Stimulated activated CD4-positive, alpha-beta T cell treated with anti-CD3 and anti-CD28 coated beads, Interleukin-4, amount 100 ng/mL, for 1 hour (primary cell): ENCODE data around the gene FUT4.
"Not testable (repeated sequence)": the region's sequence is repeated elsewhere in the genome, so short reads cannot be mapped to it uniquely, and the experiment has no call there.

Source experiments
- DNase-seq: peaks from one replicate; pipeline ENCODE4 v3.0.0-alpha.2; 2020

FUT4 gene

DNA sequence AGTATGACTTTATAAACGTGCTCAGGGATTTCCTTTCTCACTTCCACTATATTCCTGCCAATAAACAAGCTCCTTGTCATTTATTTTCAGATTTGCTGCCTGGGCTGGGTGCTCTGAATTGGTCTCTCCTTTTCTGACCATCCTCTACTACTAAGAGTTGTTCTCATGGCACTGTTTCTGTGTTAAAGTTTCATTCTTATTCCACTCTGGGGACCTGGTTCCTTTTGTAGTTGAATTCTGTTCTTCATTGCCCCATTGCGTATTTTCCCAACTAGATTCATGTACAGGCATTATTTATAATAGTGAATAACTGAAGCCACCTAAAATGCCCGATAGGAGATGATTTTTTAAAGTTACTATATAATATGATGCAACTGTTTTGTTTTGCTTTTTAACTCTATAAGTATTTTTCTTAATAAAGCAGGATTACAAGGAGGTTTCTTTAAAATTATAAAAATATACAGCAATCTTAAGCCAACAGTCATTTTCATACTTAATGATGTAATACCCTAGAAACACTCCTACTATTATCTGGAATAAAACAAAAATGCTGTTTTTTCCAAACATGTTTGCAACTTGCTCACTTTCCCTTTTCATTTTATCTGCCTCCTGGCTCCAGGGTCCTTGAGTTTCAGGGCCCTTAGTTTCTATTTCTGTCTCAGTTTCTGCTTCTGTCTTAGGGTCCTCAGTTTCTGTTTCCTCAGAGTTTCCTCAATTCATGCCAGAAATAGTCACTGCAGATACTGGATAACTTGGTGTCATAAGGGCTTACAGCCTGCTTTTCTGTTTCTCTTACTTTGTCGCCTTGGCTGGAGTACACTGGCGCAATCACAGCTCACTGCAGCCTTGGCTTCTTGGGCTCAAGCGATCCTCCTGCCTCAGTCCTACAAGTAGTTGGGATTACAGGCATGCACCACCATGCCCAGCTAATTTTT lies 9.8 kb upstream of the FUT4 start:
- DNase-seq = no peak

DNA sequence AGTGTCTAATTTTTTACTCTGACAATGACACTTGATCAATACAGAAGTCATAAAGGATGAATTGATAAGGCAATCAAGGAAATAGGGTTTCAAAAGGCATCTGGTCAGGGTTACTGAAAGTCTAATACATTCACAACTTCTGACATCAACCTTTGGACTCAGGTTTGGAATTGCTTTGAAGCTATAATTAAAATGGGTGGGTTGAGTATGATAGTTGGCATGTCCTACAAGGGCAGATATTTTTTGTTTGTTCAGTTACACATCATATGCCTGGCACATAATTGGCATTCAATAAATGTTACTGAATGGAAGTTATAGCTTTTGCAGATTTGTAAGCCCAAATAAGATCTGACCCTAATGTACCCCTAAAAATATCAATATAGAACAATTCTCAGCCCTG lies 7.3 kb upstream of the FUT4 start:
- DNase-seq = no peak

DNA sequence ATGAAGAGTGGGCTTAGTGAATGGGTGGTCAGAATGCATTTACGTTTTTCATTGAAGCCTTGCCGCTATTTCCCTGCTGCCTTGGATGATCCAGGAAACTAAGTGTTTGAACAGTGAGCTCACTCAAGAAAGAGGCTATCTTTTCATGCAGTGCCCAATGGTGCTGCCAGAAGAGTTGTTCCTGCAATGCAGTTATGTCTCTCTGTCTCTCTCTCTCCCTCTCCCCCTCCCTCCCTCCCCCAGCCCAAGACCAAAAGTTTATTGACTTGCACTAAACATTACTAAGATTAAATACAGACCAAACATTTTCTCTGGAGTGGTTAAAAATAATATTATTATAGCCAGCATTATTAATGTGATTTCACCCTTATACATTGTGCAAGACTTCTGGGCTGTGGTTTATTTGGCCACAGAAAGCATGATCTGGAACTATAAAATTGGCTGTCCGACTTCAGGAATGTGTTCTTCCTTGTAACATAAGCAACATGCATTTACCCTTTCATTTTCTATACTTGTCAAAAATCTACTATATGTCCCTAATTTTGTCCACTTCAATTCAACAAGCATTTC lies 6.6 kb upstream of the FUT4 start:
- DNase-seq = no peak

DNA sequence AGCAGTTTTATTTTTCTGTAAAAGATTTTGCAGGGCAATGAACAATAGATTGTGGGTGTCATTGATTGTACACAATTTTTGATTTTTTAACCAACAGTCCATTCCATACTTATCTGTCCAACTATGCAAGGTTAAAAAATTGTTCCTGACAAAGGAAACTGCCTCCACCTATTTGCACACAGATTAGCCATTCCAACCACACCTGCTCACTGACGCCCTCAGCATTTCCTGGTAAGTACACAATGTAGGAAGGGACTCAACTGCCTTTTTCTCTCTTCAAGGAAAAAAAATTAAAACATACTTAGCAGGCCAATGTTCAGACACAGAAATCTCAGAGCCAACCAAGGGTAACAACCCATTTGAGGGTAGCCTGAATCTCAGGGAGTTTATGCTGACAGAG lies 4.3 kb upstream of the FUT4 start:
- DNase-seq = no peak

DNA sequence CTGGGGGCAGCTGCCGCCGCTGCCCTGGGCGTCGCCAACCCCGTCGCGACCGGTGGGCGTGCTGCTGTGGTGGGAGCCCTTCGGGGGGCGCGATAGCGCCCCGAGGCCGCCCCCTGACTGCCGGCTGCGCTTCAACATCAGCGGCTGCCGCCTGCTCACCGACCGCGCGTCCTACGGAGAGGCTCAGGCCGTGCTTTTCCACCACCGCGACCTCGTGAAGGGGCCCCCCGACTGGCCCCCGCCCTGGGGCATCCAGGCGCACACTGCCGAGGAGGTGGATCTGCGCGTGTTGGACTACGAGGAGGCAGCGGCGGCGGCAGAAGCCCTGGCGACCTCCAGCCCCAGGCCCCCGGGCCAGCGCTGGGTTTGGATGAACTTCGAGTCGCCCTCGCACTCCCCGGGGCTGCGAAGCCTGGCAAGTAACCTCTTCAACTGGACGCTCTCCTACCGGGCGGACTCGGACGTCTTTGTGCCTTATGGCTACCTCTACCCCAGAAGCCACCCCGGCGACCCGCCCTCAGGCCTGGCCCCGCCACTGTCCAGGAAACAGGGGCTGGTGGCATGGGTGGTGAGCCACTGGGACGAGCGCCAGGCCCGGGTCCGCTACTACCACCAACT lies 1.0 kb downstream of the FUT4 start:
- no peak for DNase-seq

DNA sequence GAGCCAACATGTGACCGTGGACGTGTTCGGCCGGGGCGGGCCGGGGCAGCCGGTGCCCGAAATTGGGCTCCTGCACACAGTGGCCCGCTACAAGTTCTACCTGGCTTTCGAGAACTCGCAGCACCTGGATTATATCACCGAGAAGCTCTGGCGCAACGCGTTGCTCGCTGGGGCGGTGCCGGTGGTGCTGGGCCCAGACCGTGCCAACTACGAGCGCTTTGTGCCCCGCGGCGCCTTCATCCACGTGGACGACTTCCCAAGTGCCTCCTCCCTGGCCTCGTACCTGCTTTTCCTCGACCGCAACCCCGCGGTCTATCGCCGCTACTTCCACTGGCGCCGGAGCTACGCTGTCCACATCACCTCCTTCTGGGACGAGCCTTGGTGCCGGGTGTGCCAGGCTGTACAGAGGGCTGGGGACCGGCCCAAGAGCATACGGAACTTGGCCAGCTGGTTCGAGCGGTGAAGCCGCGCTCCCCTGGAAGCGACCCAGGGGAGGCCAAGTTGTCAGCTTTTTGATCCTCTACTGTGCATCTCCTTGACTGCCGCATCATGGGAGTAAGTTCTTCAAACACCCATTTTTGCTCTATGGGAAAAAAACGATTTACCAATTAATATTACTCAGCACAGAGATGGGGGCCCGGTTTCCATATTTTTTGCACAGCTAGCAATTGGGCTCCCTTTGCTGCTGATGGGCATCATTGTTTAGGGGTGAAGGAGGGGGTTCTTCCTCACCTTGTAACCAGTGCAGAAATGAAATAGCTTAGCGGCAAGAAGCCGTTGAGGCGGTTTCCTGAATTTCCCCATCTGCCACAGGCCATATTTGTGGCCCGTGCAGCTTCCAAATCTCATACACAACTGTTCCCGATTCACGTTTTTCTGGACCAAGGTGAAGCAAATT lies 1.8 kb downstream of the FUT4 start:
- DNase-seq = no peak

DNA sequence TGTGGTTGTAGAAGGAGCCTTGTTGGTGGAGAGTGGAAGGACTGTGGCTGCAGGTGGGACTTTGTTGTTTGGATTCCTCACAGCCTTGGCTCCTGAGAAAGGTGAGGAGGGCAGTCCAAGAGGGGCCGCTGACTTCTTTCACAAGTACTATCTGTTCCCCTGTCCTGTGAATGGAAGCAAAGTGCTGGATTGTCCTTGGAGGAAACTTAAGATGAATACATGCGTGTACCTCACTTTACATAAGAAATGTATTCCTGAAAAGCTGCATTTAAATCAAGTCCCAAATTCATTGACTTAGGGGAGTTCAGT lies 2.4 kb downstream of the FUT4 start:
- no peak for DNase-seq

DNA sequence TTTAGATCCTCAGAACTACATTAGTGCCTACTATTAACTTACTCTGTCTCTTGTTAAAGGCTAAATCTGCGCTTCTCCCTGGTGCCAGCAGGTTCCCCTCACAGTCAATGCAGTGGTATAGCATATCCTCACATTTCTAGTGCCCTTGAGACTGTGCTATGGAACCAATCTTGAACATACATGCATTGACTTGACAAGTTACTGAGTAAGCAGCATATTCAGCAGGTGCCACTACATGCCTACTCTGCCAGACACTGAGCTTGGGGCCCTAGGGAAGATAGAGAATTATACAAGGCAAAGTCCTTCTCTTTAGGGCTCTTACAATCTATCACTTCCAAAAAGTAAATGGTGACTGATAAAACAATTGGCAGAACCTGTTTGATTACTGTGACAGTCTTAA lies 3.2 kb downstream of the FUT4 start:
- no peak for DNase-seq

DNA sequence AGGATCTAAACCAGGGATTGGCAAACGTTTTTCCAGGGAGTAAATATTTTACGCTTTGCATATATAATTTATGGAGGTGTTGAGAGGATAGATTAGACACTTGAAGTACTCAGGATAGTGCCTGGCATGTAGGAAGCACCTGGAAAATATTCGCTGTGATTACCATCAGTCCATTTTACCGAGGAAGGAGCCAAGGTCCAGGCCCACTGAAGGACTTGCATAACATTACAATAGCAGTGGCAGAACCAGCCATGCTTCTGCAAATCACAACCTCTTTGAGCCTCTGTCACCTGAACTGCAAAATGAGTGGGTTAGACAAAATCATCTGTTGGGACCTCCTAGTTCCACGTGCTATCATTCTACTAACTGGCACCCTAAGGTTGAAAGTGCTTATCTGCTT lies 5.4 kb downstream of the FUT4 start:
- no peak for DNase-seq

DNA sequence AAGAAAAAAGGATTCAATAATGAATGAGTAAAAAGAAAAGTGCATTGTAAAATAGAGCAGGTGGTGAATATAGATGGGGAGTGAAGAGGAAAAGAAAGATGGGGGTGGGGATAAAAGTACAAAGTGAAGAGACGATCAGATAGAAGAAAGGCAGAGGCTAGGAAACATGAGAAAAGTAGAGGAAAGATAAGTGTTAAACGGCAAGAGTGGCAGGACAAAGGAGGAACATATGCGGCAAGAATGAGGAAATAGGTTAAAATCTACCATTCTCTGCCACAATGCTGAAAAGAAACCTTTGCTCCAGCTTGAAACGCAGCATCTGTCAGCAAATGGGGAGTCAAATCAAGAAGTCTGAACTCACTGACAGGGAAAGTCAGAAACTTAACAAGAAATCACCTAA lies 6.8 kb downstream of the FUT4 start:
- no peak for DNase-seq

DNA sequence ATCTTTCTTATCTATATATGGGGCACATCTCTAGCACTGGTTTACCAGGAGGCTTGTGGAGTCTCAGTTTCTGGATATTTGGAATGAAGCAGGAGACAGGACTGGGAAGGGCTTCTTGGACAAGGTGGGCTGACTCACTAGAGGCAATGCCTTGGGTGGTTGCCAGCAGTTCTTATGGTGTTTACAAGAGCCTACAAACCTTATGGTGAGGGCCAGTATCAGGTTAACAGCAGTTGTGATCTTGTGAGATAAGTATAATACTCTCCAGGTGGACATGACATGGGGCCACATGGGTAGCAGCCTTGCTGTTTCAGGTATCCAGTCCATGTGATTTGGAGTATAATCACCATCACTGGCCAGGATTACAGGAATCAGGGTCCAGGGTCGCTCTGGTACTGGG lies 10.2 kb downstream of the FUT4 start:
- no peak for DNase-seq

DNA sequence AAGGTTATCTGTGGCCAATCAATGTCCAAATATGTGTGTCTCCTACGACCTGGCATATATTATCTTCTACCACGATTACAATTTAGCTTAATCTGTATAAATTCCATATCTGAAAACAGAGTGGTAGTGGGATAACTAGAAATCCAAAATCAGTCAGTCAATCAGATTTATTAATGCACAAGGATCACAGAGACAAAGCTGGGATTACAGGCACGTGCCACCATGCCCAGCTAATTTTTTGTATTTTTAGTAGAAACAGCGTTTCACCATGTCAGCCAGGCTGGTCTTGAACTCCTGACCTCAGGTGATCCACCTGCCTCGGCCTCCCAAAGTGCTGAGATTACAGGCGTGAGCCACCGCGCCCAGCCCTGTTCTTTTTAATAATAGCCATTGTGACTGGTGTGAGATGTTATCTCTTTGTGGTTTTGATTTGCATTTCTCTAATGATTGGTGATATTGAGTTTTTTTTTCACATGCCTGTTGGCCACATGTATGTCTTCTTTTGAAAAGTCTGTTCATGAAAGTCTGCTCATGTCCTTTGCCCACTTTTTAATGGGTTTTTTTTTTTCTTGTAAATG lies 12.1 kb downstream of the FUT4 start:
- not testable (repeated sequence) for DNase-seq

DNA sequence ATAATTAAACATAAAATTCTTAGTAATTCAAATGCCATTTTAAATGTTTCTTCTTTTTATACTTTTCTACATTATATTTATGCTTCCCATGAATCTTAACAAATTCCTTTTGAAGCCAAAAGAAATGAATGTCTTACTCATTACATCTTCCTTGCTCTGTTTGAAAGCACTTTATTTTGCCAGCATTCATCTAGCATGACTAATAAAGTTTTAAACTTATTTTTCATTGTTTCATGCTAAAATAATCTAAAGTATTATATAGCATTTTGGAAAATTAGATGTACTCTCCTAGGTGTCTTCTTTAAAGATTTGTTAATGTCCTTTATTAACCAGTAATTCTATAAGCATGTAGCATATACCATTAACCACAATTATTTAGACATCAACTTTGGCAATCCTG lies 13.7 kb downstream of the FUT4 start:
- no peak for DNase-seq

DNA sequence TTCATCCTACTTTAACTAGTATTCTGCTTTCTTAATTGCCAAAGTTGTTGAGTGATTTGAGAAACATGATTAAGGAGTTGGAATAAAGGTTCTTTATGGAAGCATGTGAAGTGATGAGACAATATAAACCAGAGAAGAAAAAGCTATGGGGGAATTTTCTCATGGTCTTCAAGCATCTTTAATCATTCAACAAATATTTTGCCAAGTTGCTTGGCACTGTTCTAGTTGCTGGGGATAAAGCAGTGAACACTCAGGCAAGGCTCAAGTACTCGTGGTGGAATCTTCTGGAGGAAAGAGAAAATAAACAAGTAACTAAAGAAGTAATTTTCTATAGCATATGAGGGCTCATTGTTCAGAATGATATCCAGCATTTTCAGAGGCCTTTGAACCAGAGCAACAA lies 14.3 kb downstream of the FUT4 start:
- DNase-seq = no peak

DNA sequence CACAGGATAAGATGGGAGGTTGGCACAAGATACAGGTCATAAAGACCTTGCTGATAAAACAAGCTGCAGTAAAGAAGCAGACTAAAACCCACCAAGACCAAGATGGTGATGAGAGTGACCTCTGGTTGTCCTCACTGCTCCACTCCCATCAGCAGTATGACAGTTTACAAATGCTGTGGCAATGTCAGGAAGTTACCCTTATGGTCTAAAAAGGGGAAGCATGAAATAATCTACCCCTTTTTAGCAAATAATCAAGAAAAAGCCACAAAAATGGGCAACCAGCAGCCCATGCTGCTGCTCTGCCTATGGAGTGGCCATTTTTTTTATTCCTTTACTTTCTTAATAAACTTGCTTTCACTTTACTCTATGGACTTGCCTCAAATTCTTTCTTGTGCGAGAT lies 14.7 kb downstream of the FUT4 start:
- DNase-seq = no peak

DNA sequence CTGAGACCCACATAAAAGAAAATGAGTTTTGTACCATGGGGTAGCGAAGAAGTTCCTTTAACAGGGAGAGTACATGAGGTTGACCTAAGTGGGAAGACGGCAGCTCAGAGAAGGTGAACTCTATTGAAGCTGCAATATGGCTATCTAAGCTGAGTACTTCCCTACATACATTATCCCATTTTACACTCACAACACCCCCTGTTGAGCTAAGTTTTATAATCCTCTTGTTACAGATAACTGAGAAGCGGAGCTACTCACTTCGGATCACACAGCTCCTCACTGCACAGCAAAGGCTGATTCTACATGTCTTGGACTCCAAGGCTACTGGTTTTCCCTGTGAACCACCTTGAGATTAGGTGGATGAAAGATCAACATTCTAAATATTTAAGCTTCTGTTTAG lies 15.2 kb downstream of the FUT4 start:
- DNase-seq = no peak

DNA sequence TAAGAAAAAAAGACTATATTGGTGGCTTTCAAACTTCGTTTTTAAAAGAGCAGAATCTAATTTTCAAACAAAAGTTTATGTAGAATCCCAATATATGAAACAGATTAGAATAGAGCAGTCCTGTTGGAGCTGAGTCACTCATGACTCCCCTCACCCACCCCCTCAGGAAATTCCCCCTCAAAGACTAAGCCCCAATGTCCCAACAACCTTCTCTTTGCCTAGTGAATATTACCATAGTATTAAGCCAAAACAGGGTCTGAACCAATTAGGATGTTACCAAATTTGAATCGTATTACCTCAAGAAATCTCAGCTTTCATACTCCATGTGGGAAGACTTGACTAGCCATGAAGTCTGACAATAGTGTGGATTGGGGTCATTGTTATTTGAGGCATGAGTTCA lies 15.6 kb downstream of the FUT4 start:
- no peak for DNase-seq

DNA sequence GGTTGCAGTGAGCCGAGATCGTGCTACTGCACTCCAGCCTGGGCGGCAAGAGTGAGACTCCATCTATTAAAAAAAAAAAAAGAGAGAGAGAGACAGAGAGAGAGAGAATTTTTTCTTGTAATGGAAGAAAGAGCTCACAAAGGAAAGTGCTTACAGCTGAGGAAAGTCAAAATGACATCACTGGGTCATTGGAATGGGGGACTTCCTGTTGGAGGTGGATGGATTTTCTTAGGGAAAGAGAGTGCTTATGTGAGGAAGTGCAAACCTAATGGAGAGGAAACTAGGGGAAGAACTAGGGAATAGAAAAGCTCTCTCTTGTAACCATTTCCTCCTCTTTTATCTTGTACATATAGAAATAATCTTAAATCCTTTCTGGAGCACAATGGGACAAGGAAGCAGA lies 17.1 kb downstream of the FUT4 start:
- no peak for DNase-seq

DNA sequence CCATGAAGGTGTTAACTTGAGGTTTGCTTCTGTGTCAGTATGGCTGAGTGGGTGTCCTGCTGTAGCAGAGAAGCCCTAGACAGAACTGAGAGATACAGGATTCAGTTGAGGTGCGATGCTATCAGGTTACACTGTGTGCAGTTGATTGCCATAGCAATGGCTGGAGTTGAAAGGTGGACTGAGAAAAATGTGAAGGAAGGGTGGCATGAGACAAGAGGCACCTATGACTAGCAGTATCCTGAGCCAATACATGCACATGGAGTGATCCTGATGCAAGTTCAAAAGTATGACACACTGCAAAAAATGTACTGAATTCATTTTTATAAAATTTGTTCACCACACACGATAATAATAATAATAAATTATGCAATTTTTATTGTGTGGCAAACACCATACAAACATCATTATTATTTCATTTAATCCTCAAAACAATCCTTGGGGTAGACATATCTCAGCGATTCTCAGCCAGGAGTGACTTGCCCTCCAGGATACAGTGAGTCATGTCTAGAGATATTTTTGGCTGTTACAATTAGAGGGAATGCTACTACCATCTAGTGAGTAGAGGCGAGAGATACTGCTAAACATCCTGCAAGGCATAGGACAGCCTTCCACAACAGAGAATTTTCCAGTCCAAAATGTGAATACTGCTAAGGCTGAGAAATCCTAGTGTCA lies 19.6 kb downstream of the FUT4 start:
- DNase-seq = no peak

DNA sequence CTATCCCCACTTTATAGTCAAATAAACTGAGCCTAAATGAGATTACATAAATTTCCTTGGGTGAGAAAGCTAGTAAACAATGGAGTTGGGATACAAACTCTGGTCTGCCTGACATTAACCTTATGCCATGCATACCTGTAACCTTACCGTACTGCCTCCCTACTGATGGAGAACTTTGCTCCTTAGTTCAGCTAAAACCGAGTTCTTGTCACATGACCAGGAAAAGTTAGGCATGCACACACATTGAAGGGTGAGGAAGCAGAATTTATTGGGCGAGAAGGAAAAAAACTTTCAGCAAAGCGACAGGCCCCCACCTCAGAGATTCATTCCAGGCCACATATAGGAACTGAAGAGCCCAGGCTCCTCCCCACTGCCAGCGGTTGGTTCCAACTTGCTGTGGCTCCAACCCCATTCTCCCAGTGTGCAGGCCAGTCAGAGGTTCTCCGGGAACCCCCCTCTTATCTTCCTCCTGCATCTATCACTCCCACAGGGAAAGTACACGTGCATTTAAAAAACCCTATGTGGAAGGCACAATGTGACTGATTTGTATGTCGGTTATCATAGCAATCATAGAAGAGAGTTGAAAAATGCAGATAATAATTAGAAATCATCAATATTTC lies 20.2 kb downstream of the FUT4 start:
- no peak for DNase-seq

DNA sequence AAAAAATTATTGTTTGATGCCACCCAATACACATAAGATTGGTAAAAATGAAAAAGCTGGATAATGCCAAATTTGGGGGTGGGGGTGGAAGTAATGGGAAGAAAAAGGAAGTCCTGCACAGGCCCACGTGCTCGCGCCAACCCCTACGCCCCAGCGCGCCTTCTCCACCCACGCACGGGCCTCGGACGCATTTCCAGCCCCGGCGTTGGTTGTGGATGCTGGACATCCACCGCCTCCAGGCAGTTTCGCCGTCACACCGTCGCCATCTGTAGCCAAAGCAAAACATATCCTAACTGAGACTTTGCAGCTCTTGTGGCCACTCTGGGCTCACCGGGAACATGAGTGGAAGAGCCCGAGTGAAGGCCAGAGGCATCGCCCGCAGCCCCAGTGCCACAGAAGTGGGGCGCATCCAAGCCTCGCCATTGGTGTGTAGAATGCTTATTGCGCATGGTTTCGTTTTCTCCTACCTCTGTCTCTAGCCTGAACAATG lies 23.5 kb downstream of the FUT4 start, which contains the start of gene PIWIL4:
Gene PIWIL4 (plus strand): TSS at position 188 of the 490 bp plus-strand sequence. CDS start 151 bp downstream, at position 339.
- no peak for DNase-seq

DNA sequence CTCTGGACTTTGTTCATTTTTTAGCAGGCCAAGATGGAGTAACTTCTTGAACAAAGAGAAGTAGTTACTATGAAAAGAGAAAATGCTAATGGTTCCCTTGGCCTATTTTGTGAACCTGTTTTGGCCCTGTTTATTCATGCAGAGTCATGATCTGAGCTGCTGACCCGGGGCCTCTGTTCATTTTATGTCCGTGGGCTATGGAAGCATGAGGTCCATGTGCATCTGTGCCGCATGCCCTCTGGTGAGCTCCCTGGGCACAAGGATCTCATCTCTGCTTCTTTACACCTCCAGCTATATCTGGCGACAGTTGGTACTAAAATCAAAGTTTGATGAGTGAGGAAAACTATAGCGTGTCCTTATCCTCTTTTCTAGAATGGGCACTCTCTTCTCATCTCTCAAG lies 24.5 kb downstream of the FUT4 start:
- no peak for DNase-seq
